GM19240 (cell line): ENCODE data around the gene ISG15.
"Not testable (repeated sequence)": the region's sequence is repeated elsewhere in the genome, so short reads cannot be mapped to it uniquely, and the experiment has no call there.

ENCODE experiments used
- DNase-seq: peaks from one replicate; pipeline ENCODE4 v3.0.0; 2011; ENCODE audit warnings: low spot score; ENCODE audit not compliant: insufficient read length

ISG15 gene

DNA sequence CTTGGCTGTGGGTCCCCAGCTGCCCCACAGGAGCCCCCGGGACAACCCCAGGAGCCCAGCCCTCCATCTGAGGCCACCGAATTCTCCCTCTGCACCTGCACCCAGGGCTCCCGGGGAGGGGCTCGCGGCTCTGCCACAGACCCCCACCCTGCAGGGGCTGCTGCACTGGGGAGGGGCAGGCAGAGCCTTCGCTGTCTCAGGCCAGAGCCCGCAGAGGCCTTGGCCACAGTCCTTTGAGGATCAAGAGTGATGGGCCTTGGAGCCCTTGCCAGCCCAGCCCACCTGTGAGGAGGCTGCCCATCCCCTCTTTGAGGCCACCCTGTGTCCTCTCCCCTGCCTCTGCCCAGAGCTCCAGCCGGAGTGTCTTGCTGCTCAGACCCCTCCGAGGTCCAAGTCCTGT is 37.9 kb upstream of the ISG15 start:
- no peak for DNase-seq

GRCh38 chr1:975896-976683 is 37.2 kb upstream of the ISG15 start:
- DNase-seq = peak; percentile 95

DNA sequence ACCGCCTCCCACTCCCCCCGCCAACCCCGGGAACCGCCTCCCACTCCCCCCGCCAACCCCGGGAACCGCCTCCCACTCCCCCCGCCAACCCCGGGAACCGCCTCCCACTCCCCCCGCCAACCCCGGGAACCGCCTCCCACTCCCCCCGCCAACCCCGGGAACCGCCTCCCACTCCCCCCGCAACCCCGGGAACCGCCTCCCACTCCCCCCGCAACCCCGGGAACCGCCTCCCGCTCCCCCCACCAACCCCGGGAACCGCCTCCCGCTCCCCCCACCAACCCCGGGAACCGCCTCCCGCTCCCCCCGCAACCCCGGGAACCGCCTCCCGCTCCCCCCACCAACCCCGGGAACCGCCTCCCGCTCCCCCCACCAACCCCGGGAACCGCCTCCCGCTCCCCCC is 36.5 kb upstream of the ISG15 start:
- not testable (repeated sequence) for DNase-seq

DNA sequence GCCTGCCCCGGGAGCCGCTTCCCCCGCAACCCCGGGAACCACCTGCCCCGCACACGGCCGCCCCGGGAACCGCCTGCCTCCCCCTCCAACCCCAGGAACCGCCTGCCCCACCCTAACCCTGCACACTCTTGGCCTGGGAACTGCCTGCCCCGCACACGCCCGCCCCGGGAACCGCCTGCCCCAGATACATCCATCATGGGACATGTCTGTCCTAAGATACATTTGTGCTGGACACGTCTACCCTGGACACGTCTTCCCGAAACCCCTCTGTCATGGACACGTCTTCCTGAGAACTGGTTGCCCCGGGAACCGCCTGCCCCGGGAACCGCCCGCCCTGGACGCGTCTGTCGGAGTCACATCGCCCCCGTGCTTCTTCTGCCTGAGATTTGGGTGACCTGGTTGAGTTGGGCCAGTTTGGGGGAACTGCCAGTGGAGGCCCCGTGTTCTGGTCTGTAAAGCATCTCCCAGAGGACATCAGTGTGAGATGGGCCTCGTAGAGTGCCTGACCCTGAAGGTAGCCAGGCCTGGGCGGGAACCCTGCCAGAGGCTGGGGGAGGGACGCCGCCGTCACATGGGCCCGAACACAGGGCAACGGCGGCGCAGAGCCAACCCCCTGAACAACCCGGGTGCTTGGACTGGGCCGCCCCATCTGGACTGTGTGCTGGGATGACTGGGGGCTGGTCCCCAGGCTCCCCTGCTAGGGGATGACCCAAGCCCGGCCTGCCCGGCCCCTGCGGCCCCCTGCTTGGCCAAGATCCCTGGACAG is 35.0 kb upstream of the ISG15 start:
- DNase-seq = no peak

DNA sequence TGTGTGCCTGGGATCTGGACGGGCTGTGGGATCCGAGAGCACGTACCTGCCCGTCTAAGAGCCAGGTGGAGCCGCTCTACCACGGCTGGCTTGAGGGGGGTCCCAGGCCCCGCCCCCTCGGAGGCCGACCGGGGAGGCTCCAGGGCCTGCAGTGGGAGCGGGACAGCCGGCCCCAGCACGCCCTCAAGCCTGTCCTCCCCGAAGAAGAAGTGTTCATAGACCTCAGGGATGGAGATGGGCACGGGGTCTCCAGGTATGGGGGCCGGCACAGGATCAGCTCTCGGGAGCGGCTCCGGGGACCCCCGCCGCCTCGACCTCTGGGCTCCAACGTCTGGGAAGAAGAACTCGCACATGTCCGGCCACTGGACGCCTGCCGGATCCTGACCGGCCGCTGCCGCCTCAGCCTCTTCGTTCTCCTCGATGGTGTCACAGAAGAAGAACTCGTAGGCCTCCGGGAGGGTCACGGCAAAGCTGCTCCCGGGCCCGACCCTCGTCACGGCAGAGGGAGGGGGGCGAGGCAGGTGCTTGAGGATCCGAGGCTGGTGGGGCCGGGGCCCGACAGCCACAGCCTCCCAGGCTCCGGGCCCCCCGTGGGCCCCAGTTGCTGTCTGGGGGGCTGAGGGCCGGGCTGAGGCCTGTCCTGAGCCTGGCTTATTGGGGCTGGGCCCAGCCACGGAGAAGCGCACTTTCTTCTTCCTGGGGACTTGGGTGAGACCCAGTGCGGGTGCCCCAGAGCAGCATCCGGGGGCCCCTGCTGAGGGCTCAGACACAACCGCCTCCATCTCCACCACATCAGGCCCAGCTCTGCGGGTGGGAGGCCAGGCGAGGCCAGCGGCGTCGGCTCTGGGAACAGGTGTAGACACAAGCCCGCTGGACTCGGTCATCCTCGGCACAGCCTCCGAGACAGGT is 34.2 kb upstream of the ISG15 start:
- no peak for DNase-seq

DNA sequence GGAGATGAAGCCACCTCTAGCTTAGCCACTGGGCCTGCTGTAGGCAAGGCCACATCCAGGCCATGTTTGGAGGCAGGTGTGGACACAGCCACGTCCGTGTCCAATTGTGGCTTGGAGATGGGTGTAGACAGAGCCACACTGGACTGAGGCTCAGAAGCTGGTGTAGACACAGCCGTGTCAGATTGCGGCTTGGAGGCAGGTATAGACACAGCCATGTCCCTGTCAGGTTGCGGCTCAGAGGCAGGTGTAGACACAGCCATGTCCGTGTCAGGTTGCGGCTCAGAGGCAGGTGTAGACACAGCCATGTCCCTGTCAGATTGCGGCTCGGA is 33.6 kb upstream of the ISG15 start:
- no peak for DNase-seq

GRCh38 chr1:980137-980571 is 33.1 kb upstream of the ISG15 start:
- no peak for DNase-seq

DNA sequence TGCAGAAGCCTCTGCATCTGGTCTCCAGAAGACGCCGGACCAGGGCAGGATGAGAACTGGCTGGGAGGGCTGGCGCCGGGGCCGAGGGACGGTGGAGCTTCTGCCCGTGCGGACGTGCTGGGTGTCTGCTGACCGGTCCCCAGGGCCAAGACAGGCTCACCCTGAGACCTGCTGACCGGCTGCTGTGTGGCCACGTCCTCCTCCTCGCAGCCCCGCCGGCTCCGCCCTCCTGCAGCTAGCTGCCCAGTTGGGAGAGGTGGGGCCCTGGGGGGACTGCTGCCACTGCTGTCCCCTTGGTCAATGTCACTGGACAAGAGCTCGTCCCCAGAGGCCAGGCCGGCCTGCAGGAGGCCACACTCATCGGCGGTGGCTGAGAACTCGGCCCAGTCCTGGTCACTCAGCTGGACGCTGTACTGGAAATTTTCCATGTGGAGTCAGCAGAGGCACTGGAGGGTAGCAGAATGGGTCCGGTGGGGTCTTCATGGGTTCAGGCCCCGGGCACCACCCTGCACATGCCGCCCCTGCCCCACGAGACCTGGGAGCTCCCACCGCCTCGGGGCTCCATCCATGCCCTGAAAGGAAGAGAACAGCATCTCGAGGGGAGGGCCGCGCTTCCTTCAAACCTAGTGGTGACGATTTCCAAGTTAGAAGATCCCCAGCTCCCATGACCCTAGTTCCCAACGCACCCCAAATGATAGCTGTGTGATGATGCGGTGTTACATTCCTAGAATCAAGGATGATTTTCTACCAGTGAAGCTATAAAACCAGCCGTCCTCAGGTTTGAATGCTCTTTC is 32.5 kb upstream of the ISG15 start:
- DNase-seq = no peak

DNA sequence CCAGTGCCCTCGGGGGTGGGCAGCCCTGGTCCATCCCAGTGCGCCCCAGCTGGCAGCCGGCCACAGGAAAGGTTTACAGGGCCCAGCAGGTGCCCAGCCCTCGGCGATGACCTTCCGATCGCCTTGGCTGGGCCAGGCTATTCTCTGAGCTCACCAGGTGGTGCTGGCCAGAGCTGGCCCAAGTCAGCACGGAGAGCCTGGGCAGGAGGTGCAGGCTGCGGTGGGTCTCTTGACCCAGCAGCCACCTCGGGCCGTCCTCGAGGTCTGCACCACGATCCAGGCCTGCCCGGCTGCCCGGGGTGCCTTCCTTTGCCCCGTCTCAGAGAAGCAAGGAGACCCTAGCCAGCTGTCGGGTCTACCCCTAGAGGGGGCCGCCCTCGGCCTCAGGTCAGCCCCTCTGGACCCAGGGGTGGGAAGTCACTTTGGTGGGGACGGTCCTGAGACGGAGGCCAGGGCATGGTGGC is 31.8 kb upstream of the ISG15 start:
- no peak for DNase-seq

DNA sequence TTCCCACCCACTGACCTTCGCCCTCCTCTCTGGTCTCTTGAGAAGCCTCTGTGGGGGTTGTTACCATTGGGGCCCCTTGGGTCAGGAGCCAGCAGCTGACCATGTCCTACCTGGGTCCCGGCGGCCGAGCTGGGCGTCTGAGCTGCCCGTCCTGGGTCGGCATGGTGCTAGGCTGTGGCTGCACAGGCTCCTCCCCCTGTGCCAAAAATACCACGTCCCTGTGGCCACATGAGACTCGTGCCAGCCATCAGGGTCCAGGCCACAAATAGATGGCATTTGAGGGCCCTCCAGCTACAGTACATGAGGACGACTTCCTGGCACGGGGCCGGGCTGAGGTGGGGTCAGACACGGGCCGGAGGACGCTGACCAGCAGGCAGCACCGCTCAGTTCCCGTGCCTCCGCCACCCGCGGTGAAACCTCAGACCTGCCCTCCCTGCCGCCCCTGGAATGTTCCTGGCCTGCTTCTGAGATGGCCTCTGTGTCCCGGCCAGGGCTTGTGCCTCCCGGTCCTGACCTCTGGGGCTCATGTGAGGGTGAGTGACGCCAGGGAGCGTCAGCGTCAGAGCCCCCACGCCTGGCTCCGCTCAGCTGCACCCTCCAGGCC is 31.2 kb upstream of the ISG15 start, which contains the start of gene PERM1:
Gene PERM1 (minus strand): TSS at position 139 of the 604 bp plus-strand sequence. CDS start 1,064 bp downstream, outside the sequence.
- no peak for DNase-seq

GRCh38 chr1:982765-983436 is 30.4 kb upstream of the ISG15 start:
- DNase-seq = no peak

- DNase-seq = peak; percentile 81
Measured at GRCh38 chr1:983798-984475, 29.4 kb upstream of the ISG15 start.

- DNase-seq = no peak
Measured at GRCh38 chr1:984476-984814, 28.9 kb upstream of the ISG15 start.

GRCh38 chr1:985126-985525 is 28.2 kb upstream of the ISG15 start:
- DNase-seq = no peak

DNA sequence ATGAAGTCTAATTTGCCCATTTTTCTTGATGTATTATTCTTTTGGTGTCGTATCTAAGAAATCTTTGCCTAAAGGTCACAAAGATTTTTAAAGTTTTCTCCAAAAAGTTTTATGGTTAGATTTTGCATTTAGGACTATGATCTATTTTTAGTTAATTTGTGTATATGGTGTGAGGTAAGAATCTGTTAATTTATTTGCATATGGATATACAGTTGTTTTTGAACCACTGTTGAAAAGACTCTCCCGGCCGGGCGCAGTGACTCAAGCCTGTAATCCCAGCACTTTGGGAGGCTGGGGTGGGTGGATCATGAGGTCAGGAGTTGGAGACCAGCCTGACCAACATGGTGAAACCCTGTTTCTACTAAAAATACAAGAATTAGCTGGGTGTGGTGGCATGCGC is 25.2 kb upstream of the ISG15 start:
- not testable (repeated sequence) for DNase-seq

DNA sequence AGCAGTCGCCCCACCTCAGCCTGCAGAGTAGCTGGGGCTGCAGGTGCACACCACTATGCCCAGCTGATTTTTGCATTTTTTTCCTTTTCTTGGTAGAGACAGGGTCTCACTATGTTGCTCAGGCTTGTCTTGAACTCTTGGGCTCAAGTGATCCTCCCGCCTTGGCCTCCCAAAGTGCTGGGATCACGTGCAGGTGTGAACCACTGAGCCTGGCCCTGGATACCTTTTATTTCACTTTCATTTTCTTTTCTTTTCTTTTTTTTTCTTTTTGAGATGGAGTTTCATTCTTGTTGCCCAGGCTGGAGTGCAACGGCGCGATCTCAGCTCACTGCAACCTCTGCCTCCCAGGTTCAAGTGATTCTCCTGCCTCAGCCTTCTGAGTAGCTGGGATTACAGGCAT is 22.0 kb upstream of the ISG15 start:
- not testable (repeated sequence) for DNase-seq

DNA sequence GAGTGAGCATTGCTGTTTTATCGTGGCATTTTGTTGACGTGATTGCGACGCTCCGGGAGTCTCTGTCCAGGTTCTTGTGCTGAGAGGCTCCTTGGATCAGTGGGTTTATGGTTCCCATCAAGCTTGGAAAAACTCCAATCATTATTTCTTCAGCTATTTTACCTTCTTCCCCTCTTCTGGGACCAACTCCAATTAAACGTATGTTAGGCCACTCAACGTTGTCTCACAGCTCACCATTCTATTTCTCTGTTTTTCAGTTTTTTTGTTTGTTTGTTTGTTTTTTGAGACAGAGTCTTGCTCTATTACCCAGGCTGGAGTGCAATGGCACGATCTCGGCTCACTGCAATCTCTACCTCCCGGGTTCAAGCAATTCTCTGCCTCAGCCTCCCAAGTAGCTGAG is 21.4 kb upstream of the ISG15 start:
- DNase-seq = no peak

DNA sequence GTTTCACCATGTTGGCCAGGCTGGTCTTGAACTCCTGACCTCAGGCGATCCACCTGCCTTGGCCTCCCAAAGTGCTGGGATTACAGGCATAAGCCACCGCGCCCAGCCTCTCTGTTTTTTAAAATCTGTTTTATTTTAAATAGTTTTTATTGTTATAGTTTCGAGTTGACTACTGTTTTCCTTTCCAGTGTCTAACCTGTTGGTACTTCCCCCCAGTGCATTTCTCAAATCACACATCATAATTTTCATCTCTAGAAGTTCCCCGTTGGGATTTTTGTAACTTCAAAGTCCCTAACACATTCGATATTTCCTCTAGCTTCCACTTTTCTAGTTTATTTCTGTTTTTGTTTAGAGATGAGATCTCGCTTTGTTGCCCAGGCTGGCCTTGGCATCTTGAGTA is 20.9 kb upstream of the ISG15 start:
- no peak for DNase-seq

GRCh38 chr1:993379-993995 is 19.8 kb upstream of the ISG15 start:
- no peak for DNase-seq
